ENCODE results near the gene ACBD3.

GRCh38 chr1:226223786-226224244 is 37.3 kb upstream of the ACBD3 start:
- TF ChIP-seq POLR2A (IDR thresholded peaks at IDR 0.05) (no peak), POLR2AphosphoS5 (IDR thresholded peaks at IDR 0.05) (no peak), EP300 (IDR thresholded peaks at IDR 0.05) (no peak)
- TF ChIP-seq, protein P1, sequence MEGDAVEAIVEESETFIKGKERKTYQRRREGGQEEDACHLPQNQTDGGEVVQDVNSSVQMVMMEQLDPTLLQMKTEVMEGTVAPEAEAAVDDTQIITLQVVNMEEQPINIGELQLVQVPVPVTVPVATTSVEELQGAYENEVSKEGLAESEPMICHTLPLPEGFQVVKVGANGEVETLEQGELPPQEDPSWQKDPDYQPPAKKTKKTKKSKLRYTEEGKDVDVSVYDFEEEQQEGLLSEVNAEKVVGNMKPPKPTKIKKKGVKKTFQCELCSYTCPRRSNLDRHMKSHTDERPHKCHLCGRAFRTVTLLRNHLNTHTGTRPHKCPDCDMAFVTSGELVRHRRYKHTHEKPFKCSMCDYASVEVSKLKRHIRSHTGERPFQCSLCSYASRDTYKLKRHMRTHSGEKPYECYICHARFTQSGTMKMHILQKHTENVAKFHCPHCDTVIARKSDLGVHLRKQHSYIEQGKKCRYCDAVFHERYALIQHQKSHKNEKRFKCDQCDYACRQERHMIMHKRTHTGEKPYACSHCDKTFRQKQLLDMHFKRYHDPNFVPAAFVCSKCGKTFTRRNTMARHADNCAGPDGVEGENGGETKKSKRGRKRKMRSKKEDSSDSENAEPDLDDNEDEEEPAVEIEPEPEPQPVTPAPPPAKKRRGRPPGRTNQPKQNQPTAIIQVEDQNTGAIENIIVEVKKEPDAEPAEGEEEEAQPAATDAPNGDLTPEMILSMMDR (IDR thresholded peaks at IDR 0.05), result no peak

All from upper lobe of left lung (tissue), 4 donors.